ENCODE measurements around the gene MICAL3. TPM values are rescaled to one million over a fixed set of nuclear protein-coding genes. Genes with fewer than 3 reads are reported as not detected.

The MICAL3 gene
- total RNA-seq, 6 experiments from 2014 or later: 31.5 to 61.8 (median 48.2) TPM

DNA sequence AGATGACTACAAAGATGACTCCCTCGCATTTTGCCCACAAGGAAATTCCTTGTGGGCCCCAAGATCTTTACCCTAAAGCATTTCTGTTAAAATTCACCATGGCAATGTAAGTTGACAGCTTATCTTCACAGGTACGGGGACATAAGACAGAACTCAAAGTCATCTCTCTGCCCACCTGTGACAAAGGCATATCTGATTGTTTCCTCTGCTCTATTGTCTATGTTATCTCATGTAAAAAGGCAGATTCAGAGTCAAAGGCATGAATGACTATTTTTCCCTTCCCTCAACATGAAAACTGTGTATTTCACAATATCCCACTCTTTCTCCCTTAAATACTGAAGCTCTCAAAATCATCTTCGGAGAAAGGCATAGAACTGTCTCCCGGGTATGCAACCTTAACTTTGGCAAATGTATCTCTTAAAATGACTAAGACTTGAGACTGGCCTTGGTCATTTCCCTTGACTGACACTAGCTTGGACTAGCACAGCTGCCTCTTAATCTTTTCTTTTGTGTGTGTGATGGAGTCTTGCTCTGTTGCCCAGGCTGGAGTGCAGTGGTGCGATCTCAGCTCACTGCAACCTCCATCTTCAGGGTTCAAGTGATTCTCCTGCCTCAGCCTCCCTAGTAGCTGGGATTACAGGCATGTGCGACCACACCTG is 103.2 kb downstream of the MICAL3 start:
- Histone ChIP-seq H3K4me3 (no peak overlapping the region), H3K9me3 (no peaks in the 10 kb centered on the region), H3K36me3 (no peaks in the 10 kb centered on the region), H3K27ac (peak overlapping the region in 2 of 3 donors; percentile 3 to 65), H3K27me3 (no peaks in the 10 kb centered on the region), H3K4me1 (peaks cover 2 to 42% (median 19%) of the 10 kb centered on the region in 4 donors)
- no peak for TF ChIP-seq POLR2A (IDR thresholded peaks at IDR 0.05)
- TF ChIP-seq, protein P1, sequence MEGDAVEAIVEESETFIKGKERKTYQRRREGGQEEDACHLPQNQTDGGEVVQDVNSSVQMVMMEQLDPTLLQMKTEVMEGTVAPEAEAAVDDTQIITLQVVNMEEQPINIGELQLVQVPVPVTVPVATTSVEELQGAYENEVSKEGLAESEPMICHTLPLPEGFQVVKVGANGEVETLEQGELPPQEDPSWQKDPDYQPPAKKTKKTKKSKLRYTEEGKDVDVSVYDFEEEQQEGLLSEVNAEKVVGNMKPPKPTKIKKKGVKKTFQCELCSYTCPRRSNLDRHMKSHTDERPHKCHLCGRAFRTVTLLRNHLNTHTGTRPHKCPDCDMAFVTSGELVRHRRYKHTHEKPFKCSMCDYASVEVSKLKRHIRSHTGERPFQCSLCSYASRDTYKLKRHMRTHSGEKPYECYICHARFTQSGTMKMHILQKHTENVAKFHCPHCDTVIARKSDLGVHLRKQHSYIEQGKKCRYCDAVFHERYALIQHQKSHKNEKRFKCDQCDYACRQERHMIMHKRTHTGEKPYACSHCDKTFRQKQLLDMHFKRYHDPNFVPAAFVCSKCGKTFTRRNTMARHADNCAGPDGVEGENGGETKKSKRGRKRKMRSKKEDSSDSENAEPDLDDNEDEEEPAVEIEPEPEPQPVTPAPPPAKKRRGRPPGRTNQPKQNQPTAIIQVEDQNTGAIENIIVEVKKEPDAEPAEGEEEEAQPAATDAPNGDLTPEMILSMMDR (IDR thresholded peaks at IDR 0.05): no peak
- intact Hi-C loops (cut with DNase I): no loop called here
- 58% methylated on average over 3 of the region's 6 CpGs for WGBS (ENCODE audit: insufficient coverage, low coverage, low lambda C conversion rate, missing lambda C conversion rate)
- DNase-seq (no peak), ATAC-seq (no peak)

DNA sequence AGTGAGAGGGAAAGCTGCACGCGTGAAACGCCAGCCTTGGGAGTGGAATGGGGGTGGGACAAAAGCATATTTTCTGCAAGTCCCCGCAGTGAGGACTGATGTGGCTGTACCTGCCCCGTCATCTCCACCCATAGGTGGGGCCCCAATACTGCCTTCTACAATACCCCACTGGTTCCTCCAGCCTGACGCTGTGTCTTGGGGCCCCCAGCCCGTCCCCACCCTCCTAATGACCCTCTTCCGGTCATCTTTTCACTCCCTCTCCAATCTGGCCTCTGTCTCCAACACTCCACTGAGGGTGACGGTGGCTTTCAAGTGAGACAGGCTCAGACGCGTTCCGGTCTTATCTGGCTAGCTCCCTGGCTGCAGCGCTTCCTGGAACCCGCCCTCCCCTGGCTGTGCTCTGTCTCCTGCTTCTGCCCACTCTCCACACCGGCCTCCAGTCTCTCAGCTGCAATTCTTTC is 104.2 kb downstream of the MICAL3 start:
- no peaks in the 10 kb centered on the region for H3K36me3 ChIP-seq
- TF ChIP-seq POLR2A (IDR thresholded peaks at IDR 0.05): no peak
- TF ChIP-seq, protein P1 (IDR thresholded peaks at IDR 0.05): no peak
- no peaks in the 10 kb centered on the region for H3K27me3 ChIP-seq
- no peak overlapping the region for H3K27ac ChIP-seq
- intact Hi-C loops (cut with DNase I): no loop called here
- WGBS (ENCODE audit: insufficient coverage, low coverage, low lambda C conversion rate, missing lambda C conversion rate): 32% methylated on average over 13 of the region's 15 CpGs
- ATAC-seq (peak in 3 of 4 donors; percentile 19 to 53 (median 48)), DNase-seq (peak in 1 of 3 donors; percentile 66)
- no peak overlapping the region for H3K4me3 ChIP-seq
- H3K4me1 ChIP-seq: peaks cover 2 to 37% (median 17%) of the 10 kb centered on the region in 4 donors
- H3K9me3 ChIP-seq: no peaks in the 10 kb centered on the region

GRCh38 chr22:17919276-17920144 is 104.9 kb downstream of the MICAL3 start:
- peaks cover 2 to 30% (median 13%) of the 10 kb centered on the region in 4 donors for H3K4me1 ChIP-seq

GRCh38 chr22:17918840-17919239 is 105.5 kb downstream of the MICAL3 start:
- intact Hi-C loops (cut with DNase I): no loop called here
- no peaks in the 10 kb centered on the region for H3K27me3 ChIP-seq
- 95% methylated on average over 5 of the region's 5 CpGs for WGBS (ENCODE audit: insufficient coverage, low coverage, low lambda C conversion rate, missing lambda C conversion rate)
- H3K9me3 ChIP-seq: no peaks in the 10 kb centered on the region
- no peak for ATAC-seq
- peaks cover 2 to 23% (median 10%) of the 10 kb centered on the region in 4 donors for H3K4me1 ChIP-seq
- no peaks in the 10 kb centered on the region for H3K36me3 ChIP-seq
- H3K4me3 ChIP-seq: no peak overlapping the region
- DNase-seq: no peak
- H3K27ac ChIP-seq: no peak overlapping the region
- no peak for TF ChIP-seq POLR2A (IDR thresholded peaks at IDR 0.05)
- TF ChIP-seq, protein P1 (IDR thresholded peaks at IDR 0.05): no peak

More at GRCh38 chr22:17919276-17920144, 104.9 kb downstream of the MICAL3 start:
- WGBS (ENCODE audit: insufficient coverage, low coverage, low lambda C conversion rate, missing lambda C conversion rate): 83% methylated on average over 8 of the region's 11 CpGs
- no peak for TF ChIP-seq POLR2A (IDR thresholded peaks at IDR 0.05)
- TF ChIP-seq, protein P1 (IDR thresholded peaks at IDR 0.05): no peak
- no peaks in the 10 kb centered on the region for H3K36me3 ChIP-seq
- no peak overlapping the region for H3K4me3 ChIP-seq
- intact Hi-C loops (cut with DNase I): no loop called here
- H3K9me3 ChIP-seq: no peaks in the 10 kb centered on the region
- H3K27ac ChIP-seq: no peak overlapping the region
- H3K27me3 ChIP-seq: no peaks in the 10 kb centered on the region
- DNase-seq: no peak
- no peak for ATAC-seq
